SK-N-SH treated with all-trans-retinoic acid at 6 μM for 48 hours (cell line): ENCODE measurements around the gene PRPF40B.

Source experiments
- ATAC-seq: fragments of 200-7000 bp; cut with Tn5 transposase; 3 replicates; pipeline ENCODE4 v1.9.1; 2020; ENCODE audit warnings: mild to moderate bottlenecking, moderate library complexity
- ARNTL ChIP-seq: fragments of 450-650 bp; formaldehyde crosslinking; IDR thresholded peaks from 2 replicates; pipeline ENCODE4 v1.5.0; 2020; ENCODE audit warnings: low read depth, mild to moderate bottlenecking, moderate library complexity, borderline replicate concordance
- BACH2 ChIP-seq: fragments of 250-450 bp; sonication (Bioruptor Pico); IDR thresholded peaks from 2 replicates; pipeline ENCODE4 v1.9.0; 2021; ENCODE audit warnings: mild to moderate bottlenecking, borderline replicate concordance
- CSDC2 ChIP-seq: fragments of 250-450 bp; sonication (Bioruptor Pico); IDR thresholded peaks from 2 replicates; pipeline ENCODE4 v1.5.0; 2020; ENCODE audit warnings: mild to moderate bottlenecking, moderate library complexity
- CSRNP3 ChIP-seq: fragments of 250-450 bp; sonication (Bioruptor Pico); IDR thresholded peaks from 2 replicates; pipeline ENCODE4 v1.5.1; 2021; ENCODE audit warnings: mild to moderate bottlenecking, moderate library complexity
- ESRRG ChIP-seq: fragments of 250-450 bp; sonication (Bioruptor Pico); IDR thresholded peaks from 2 replicates; pipeline ENCODE4 v1.6.1; 2021; ENCODE audit warnings: mild to moderate bottlenecking
- GLIS3 ChIP-seq: fragments of 250-450 bp; sonication (Bioruptor Pico); IDR thresholded peaks from 2 replicates; pipeline ENCODE4 v1.5.0; 2020; ENCODE audit warnings: mild to moderate bottlenecking, moderate library complexity
- ISL1 ChIP-seq: fragments of 250-450 bp; sonication (Bioruptor Pico); IDR thresholded peaks from 2 replicates; pipeline ENCODE4 v2.1.2; 2022; ENCODE audit warnings: mild to moderate bottlenecking, moderate library complexity
- OSR1 ChIP-seq: fragments of 250-450 bp; sonication (Bioruptor Pico); IDR thresholded peaks from 2 replicates; pipeline ENCODE4 v1.8.0; 2022; ENCODE audit warnings: moderate library complexity, mild to moderate bottlenecking, inconsistent platforms
- PATZ1 ChIP-seq: fragments of 250-450 bp; sonication (Bioruptor Pico); IDR thresholded peaks from 2 replicates; pipeline ENCODE4 v1.8.0; 2020; ENCODE audit warnings: mild to moderate bottlenecking, moderate library complexity, borderline replicate concordance
- PPARA ChIP-seq: fragments of 250-450 bp; sonication (Bioruptor Pico); IDR thresholded peaks from 2 replicates; pipeline ENCODE4 v1.5.0; 2020; ENCODE audit warnings: mild to moderate bottlenecking, borderline replicate concordance
- SNAI2 ChIP-seq: fragments of 250-450 bp; sonication (Bioruptor Pico); IDR thresholded peaks from 2 replicates; pipeline ENCODE4 v1.5.0; 2020; ENCODE audit warnings: mild to moderate bottlenecking, moderate library complexity
- TCF4 ChIP-seq: fragments of 250-450 bp; sonication (Bioruptor Pico); IDR thresholded peaks from 2 replicates; pipeline ENCODE4 v1.8.0; 2021; ENCODE audit warnings: mild to moderate bottlenecking, moderate library complexity, borderline replicate concordance
- TOX ChIP-seq: fragments of 250-450 bp; sonication (Bioruptor Pico); IDR thresholded peaks from 2 replicates; pipeline ENCODE4 v1.8.0; 2021; ENCODE audit warnings: mild to moderate bottlenecking, moderate library complexity, borderline replicate concordance
- TSHZ2 ChIP-seq: fragments of 250-450 bp; sonication (Bioruptor Pico); IDR thresholded peaks from 2 replicates; pipeline ENCODE4 v1.5.0; 2020; ENCODE audit warnings: mild to moderate bottlenecking, moderate library complexity
- ZC3H10 ChIP-seq: fragments of 250-450 bp; sonication (Bioruptor Pico); IDR thresholded peaks from 2 replicates; pipeline ENCODE4 v1.5.1; 2021; ENCODE audit warnings: mild to moderate bottlenecking, moderate library complexity
- ZFP3 ChIP-seq: fragments of 250-450 bp; sonication (Bioruptor Pico); IDR thresholded peaks from 2 replicates; pipeline ENCODE4 v1.5.0; 2020; ENCODE audit warnings: mild to moderate bottlenecking, moderate library complexity
- ZFP30 ChIP-seq: fragments of 450-650 bp; formaldehyde crosslinking; IDR thresholded peaks from 2 replicates; pipeline ENCODE4 v1.5.0; 2022; ENCODE audit warnings: mild to moderate bottlenecking, moderate library complexity
- ZNF565 ChIP-seq: fragments of 450-650 bp; formaldehyde crosslinking; conservative IDR thresholded peaks from 2 replicates; pipeline ENCODE4 v1.5.0; 2020; ENCODE audit warnings: low read depth, mild to moderate bottlenecking, moderate library complexity
- ZNF70 ChIP-seq: fragments of 450-650 bp; formaldehyde crosslinking; IDR thresholded peaks from 2 replicates; pipeline ENCODE4 v1.5.0; 2020; ENCODE audit warnings: mild to moderate bottlenecking, moderate library complexity
- ZNF8 ChIP-seq: fragments of 450-650 bp; formaldehyde crosslinking; IDR thresholded peaks from 2 replicates; pipeline ENCODE4 v1.5.0; 2020; ENCODE audit warnings: mild to moderate bottlenecking, moderate library complexity
- TF ChIP-seq, protein P1 (sequence below): fragments of 250-450 bp; sonication (Bioruptor Pico); IDR thresholded peaks from 2 replicates; pipeline ENCODE4 v1.8.0; 2021; ENCODE audit warnings: low read depth, mild to moderate bottlenecking, moderate library complexity, borderline replicate concordance

The PRPF40B gene

DNA sequence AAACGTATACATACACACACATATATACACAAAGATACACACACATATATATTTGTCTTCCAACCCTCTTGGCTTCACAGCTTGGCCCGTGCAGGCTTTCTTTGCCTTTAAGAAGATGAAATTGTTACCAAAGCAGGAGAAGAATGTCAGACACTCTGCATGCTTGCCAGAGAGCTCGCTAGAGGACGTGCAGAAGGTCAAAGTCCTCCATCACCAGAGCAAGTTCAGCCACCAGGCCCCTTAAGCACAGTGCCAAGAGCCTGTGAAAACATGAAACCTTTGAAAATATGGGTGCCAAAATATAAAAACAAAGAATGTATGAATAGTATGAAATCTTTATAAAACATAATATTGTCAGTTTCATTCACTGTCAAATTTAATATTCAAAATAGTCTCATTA lies 40.5 kb upstream of the PRPF40B start:
- TF ChIP-seq PPARA: no peak
- TF ChIP-seq SNAI2 (CRISPR knock-in tag): no peak
- TF ChIP-seq, protein P1, sequence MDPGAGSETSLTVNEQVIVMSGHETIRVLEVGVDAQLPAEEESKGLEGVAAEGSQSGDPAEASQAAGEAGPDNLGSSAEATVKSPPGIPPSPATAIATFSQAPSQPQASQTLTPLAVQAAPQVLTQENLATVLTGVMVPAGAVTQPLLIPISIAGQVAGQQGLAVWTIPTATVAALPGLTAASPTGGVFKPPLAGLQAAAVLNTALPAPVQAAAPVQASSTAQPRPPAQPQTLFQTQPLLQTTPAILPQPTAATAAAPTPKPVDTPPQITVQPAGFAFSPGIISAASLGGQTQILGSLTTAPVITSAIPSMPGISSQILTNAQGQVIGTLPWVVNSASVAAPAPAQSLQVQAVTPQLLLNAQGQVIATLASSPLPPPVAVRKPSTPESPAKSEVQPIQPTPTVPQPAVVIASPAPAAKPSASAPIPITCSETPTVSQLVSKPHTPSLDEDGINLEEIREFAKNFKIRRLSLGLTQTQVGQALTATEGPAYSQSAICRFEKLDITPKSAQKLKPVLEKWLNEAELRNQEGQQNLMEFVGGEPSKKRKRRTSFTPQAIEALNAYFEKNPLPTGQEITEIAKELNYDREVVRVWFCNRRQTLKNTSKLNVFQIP (CRISPR knock-in tag): no peak
- TF ChIP-seq TCF4: no peak
- TF ChIP-seq ZNF565: no peak
- TF ChIP-seq ZC3H10 (CRISPR knock-in tag): no peak
- no peak for TF ChIP-seq ARNTL (CRISPR knock-in tag)
- TF ChIP-seq CSRNP3: no peak
- no peak for TF ChIP-seq TSHZ2
- TF ChIP-seq OSR1 (CRISPR knock-in tag): no peak
- TF ChIP-seq ZNF8 (CRISPR knock-in tag): no peak
- peak; percentile 63 for ATAC-seq

DNA sequence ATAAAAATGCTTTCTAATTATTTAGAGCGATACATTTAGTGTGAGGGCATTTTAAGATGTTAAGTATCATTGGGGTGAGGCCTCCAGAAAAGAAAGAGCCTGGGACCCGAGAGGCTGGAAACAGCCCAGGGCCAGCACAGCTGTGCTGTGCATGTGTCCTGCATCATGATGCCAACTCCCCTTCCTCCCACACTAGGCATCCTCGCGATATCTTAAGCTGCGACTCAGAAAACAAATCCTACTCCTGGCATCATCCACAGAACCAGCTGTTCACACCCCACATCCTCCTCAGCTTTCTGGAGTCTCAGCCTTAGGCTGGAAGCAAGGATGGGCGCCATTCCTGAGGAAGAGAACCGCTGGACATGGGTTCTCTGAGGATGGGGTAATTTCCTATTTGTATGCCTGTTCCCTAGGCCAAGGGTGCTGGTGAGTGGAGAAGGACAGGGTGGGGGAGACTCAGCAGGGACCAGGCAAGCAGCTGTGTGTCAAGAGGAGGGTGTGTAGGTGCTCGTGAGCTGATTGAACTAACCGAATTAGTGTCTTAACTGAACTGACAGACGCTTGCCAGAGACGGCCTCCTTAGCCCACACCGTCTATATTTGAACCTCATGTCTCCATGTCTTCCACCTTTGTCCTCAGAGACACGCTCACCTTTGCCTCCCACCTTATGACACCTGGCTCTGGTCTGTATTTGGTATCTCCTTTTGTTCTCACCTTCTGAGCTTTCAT lies 39.8 kb upstream of the PRPF40B start:
- no peak for ATAC-seq
- TF ChIP-seq ISL1 (CRISPR knock-in tag): no peak
- TF ChIP-seq OSR1 (CRISPR knock-in tag): no peak
- TF ChIP-seq PATZ1 (CRISPR knock-in tag): no peak
- TF ChIP-seq, all 23 proteins: peak for 0

DNA sequence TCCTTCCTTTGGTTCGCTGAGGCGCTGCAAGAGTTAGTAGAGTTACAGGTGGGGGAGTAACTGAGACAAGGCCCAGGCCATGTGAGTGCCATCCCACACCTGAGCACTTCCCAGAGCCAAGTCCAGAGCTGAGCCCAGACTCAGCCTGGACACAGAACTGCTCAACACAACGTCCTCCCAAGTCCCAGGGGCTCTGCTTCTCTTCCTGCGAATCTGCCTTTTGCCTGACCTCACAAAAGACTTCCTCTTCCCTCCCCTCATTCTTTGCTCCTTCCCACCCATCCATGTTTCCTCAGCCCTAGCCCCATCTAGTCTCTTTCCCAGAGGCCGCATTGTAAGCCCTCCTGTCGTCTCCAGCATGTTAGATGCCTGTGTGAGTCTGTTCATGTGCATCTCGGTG lies 38.8 kb upstream of the PRPF40B start:
- no peak for TF ChIP-seq ESRRG
- no peak for TF ChIP-seq CSDC2
- no peak for TF ChIP-seq ZFP3 (CRISPR knock-in tag)
- TF ChIP-seq ZFP30 (CRISPR knock-in tag): no peak
- no peak for TF ChIP-seq BACH2 (CRISPR knock-in tag)
- no peak for TF ChIP-seq ZNF70
- TF ChIP-seq OSR1 (CRISPR knock-in tag): no peak
- TF ChIP-seq SNAI2 (CRISPR knock-in tag): no peak
- no peak for TF ChIP-seq PATZ1 (CRISPR knock-in tag)
- TF ChIP-seq ZNF8 (CRISPR knock-in tag): no peak
- no peak for TF ChIP-seq ZNF565
- no peak for TF ChIP-seq TOX (CRISPR knock-in tag)
- TF ChIP-seq CSRNP3: no peak
- no peak for TF ChIP-seq ARNTL (CRISPR knock-in tag)
- no peak for TF ChIP-seq GLIS3
- TF ChIP-seq PPARA: no peak
- ATAC-seq: no peak
